NCI-H1092 (cell line): Measurements from ENCODE around the gene SLC25A2.

Experiments used
- DNase-seq: peaks from one replicate; lab custom pipeline; 2025; lab: John Stamatoyannopoulos, UW

SLC25A2 gene

DNA sequence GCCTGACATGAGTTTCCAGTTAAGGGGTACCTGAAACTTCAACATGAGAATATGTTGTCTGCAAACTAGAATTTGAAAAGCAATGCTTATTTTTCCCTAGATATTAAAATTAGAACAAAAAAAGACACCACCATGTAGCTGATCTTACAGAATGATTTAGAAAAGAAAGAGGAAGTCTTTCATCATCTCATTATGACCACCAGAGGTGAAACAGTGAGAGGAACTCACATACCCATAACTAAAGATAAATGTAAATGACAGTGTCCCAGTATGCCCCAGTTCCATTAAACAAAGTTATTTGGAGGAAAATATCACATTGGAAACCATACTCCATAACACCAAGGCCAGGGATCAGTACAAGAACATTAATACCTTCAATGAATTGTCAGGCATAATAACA, 9.9 kb upstream of the SLC25A2 start:
- DNase-seq: no peak

DNA sequence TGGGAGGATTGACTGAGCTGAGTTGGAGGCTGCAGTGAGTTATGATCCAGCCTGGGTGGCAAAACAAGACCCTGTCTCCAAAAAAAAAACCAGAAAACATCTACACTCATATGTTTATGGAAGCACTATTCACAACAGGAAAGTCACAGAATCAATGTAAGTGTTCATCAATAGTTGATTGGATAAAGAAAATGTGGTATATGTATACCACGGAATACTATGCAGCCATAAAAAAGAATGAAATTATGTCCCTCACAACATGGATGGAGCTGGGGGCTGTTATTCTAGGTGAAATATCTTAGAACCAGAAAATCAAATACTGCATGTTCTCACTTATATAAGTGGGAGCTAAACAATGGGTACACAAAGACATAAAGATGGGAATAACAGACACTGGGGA, 2.8 kb upstream of the SLC25A2 start:
- DNase-seq: no peak

DNA sequence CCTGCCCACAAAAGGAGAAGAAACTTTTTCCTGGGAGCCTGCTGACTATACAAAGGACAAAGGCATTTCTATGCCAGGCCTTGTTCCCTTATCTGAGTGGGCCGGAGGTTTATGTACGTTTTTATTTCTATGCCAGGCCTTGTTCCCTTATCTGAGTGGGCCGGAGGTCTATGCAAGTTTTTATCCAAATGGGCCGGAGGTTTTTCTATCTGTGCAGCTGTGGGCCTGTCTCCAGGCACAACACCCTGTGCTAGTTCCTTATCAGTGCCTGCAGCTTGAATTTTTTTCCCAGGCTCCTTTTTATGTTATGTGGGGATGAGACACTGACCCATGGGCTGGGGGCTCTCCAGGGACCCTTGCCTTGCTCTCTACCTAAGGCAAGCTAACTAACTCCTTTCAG, 5.5 kb downstream of the SLC25A2 start:
- DNase-seq: no peak

DNA sequence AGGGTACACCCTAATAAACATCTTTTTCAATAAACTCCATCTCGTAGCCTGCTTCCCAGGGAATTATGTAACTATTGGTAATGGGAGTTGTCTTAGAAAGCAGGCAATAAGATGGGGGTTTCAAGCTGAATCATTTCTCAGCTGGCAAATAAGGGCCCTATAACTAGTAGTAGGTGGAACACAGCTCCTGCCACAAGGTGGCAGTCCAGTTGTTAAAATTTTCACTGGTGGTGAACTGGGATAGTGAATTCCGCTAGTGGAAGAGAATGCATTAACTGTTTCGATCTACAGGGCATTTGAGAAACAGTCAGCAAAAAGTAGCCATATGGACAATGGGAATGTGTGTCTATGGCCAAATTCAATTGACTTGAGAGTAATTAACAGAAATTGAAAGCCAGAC, 30.9 kb downstream of the SLC25A2 start:
- no peak for DNase-seq

DNA sequence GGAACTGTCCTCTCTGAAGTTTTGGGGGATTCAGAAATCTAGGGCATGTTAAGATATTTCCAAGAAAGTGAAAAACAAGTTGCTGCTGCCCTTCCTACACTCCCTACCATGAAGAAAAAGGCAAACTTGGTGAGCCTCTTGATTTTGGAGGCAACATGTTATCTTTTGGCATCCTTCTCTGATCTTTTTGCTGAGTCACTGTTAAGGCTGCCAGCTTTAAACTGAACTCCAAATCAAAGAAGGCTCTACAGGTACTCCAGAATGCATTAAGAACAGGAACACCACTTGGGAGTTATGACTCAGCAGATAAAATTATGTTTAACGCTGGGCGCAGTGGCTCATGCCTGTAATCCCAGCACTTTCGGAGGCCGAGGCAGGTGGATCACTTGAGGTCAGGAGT, 34.7 kb downstream of the SLC25A2 start:
- no peak for DNase-seq

DNA sequence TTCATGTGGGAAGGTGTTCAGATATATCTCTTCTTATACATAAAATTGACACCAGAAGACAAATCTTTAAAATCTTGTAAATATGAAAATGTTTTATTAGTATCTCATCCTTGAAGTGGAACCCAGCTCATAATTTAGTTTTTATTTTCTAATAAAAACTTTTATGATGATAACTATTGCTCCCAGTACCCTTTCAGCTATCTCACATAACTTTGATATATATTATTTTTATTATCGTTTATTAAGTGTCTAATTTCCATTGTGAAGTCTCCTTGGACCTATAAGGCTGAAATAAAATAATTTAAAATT, 42.7 kb downstream of the SLC25A2 start:
- DNase-seq: no peak

DNA sequence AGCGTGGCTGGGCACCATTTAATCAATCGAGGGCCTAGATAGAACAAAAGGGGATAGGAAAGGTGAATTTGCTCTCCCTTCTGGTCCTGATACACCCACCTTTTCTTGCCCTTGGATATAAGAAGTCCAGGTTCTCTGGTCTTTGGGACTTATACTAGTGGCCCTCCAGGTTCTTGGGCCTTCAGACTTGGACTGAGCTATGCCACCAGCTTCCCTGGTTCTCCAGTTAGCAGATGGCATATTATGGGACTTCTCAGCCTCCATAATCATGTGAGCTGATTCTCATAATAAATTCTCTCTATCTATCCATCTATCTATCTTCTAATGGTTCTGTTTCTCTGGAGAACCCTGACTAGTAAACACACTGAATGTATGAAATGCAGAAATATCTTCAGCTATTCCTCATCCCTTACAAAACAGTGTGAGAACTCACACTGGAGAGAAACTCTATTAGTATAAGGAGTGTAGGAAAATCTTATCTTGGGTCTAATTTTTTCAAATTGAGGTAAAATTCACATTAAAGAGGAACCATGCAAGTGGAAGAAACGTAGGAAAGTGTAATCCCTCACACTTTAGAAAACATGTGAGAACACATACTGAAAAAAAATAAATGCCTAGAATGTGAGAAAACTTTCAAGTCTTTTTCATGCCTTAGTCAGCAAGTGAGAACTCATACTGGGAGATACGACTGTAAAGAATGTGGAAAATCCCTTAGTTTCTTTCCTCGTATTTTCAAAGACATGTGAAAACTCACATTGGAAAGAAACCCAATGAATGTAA, 43.2 kb downstream of the SLC25A2 start:
- DNase-seq: no peak

DNA sequence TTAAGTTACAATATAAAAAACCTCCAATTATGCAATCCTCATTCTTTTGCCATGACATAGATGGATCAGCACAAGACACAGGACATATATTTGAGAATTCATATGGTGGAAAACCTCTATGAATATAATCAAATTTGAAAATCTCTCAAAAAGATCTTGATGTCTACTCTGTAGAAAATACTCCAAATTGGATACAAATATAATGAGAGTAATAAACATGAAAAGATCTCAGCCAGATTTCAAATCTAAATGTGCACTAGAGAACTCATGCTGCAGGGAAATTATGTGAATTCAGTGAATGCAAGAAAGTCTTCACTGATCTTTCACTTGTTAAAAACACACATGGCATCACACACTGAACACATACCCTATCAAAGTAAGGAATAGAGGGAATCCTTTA, 44.9 kb downstream of the SLC25A2 start:
- DNase-seq: no peak

DNA sequence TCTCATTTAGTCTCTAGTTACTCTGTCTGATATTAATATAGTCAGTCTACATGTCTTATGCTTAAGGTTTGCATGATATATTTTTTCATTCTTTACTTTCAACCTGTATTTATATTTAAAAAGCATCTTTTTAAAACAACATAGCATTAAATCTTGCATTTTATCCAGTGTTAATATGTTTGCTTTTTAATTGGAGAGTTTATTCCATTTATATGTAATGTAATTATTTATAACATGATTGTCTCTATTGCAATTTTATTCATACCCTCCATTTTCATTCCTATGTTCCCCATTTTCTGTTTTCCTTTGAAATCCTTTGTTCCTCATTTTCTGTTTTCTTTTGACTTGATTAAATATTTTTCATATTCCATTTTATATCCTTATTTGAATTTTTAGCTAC, 45.4 kb downstream of the SLC25A2 start:
- no peak for DNase-seq
